Gastrocnemius medialis (tissue), 4 donors: ENCODE results near the gene PACSIN2. TPM values are rescaled to one million over a fixed set of nuclear protein-coding genes. Genes with fewer than 3 reads are reported as not detected.
A peak's percentile ranks its signal among the peaks of the same experiment; 100 is the strongest.

Experiments used
- ATAC-seq, 2 donors: fragments of 150-250 bp; one replicate each; pipeline ENCODE4 v1.9.1; 2016
- DNase-seq, 2 donors: peaks; one replicate each; pipeline ENCODE4 v3.0.0-alpha.2; 2019
- H3K27ac ChIP-seq, 4 donors: fragments of 200-600 bp; sonication (generic); 1 replicate in 1 of 4; 2 replicates in 3 of 4; pipeline ENCODE4 v1.5.1; 2016 to 2018; ENCODE audit warnings: mild to moderate bottlenecking in 2 of 4, moderate library complexity in 1 of 4
- H3K27me3 ChIP-seq, 3 donors: fragments of 200-600 bp; sonication (generic) in 2 of 3; 1 replicate in 1 of 3; 2 replicates in 2 of 3; pipeline versions ENCODE4 v1.5.1 to v1.6.0; 2016 to 2019; ENCODE audit warnings: mild to moderate bottlenecking in 1 of 3, moderate library complexity in 1 of 3
- H3K36me3 ChIP-seq, 2 donors: fragments of 200-600 bp; sonication (generic) in 1 of 2; one replicate each; pipeline ENCODE4 v1.5.1; 2017 to 2018
- H3K4me1 ChIP-seq, 2 donors: fragments of 200-600 bp; sonication (generic) in 1 of 2; one replicate each; pipeline ENCODE4 v1.5.1; 2016 to 2017; ENCODE audit warnings: mild to moderate bottlenecking in 2 of 2
- H3K4me3 ChIP-seq, 4 donors: fragments of 200-600 bp; sonication (generic) in 3 of 4; 1 replicate in 1 of 4; 2 replicates in 3 of 4; pipeline ENCODE4 v1.5.1; 2016 to 2019; ENCODE audit warnings: mild to moderate bottlenecking in 2 of 4
- H3K9me3 ChIP-seq, 3 donors: fragments of 200-600 bp; sonication (generic) in 2 of 3; 1 replicate in 1 of 3; 2 replicates in 2 of 3; pipeline ENCODE4 v1.5.1; 2016 to 2019
- POLR2A ChIP-seq, 2 donors: fragments of 450-650 bp; IDR thresholded peaks; one replicate each; pipeline ENCODE4 v1.6.1; 2017; ENCODE audit warnings: antibody characterized with exemption in 2 of 2, mild to moderate bottlenecking in 2 of 2, moderate library complexity in 2 of 2
- in situ Hi-C, 4 donors: fragments of 200-750 bp; cut with MboI; loops; one replicate each; pipeline versions ENCODE4 v1.15.0 to v1.8.0; 2017; ENCODE audit warnings: low sequenced_read_pairs in 4 of 4
- intact Hi-C: fragments of 100-400 bp; cut with DNase I; formaldehyde crosslinking; loops from one replicate; pipeline ENCODE4 v1.15.1; 2023; ENCODE audit warnings: low total_unique reads
- total RNA-seq, 4 donors: library from RNA; depleted of rRNA; stranded (reverse); fragments of >200 nt; gene quantifications; one replicate each; pipeline versions ENCODE4 v1.1.0 to v1.2.3, GENCODE V29; 2016
- TF ChIP-seq, protein P1 (sequence below), 5 experiments: fragments of 450-650 bp in 3 of 5; fragments of 200-600 bp in 2 of 5; sonication (generic) in 2 of 5; IDR thresholded peaks in 4 of 5; conservative IDR thresholded peaks in 1 of 5; 1 replicate in 4 of 5; 2 replicates in 1 of 5; pipeline ENCODE4 v1.5.1; 2016 to 2019; ENCODE audit warnings: antibody characterized with exemption in 5 of 5, mild to moderate bottlenecking in 3 of 5, moderate library complexity in 3 of 5

The PACSIN2 gene
- total RNA-seq, 4 donors from 2014 or later, result 37.3 to 45.9 (median 39.8) TPM

DNA sequence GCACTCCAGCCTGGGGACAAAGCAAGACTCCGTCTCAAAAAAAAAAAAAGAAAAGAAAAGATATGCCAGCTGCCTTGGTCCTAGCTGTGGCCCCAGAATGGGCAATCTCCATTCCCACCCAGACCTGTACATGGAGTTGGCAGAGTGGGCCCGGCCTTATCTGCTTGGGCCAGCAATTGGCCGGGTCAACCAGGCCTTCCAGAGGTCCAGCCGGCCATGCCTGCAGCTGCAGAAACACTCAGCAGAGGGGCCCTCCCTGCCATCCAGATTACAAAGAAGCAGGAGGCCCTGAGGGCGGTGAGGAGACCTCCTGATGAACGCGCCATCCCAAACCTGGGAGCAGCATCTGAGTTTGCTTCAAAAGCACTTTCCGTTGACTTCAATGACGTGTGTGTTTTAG is 131.0 kb downstream of the PACSIN2 start:
- no peaks in the 10 kb centered on the region for H3K27me3 ChIP-seq
- TF ChIP-seq, protein P1, sequence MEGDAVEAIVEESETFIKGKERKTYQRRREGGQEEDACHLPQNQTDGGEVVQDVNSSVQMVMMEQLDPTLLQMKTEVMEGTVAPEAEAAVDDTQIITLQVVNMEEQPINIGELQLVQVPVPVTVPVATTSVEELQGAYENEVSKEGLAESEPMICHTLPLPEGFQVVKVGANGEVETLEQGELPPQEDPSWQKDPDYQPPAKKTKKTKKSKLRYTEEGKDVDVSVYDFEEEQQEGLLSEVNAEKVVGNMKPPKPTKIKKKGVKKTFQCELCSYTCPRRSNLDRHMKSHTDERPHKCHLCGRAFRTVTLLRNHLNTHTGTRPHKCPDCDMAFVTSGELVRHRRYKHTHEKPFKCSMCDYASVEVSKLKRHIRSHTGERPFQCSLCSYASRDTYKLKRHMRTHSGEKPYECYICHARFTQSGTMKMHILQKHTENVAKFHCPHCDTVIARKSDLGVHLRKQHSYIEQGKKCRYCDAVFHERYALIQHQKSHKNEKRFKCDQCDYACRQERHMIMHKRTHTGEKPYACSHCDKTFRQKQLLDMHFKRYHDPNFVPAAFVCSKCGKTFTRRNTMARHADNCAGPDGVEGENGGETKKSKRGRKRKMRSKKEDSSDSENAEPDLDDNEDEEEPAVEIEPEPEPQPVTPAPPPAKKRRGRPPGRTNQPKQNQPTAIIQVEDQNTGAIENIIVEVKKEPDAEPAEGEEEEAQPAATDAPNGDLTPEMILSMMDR (IDR thresholded peaks at IDR 0.05 in 4 of 5, conservative IDR thresholded peaks at IDR 0.05 in 1 of 5), result no peak
- no peak for TF ChIP-seq POLR2A (IDR thresholded peaks at IDR 0.05)
- H3K4me3 ChIP-seq, result no peak overlapping the region
- no peak for DNase-seq
- H3K27ac ChIP-seq, result peak overlapping the region; percentile 34 to 92 (median 78)
- peaks cover 27 to 44% of the 10 kb centered on the region in 2 donors for H3K4me1 ChIP-seq
- in situ Hi-C loops (no loop called here), intact Hi-C loops (no loop called here)
- H3K9me3 ChIP-seq, result no peaks in the 10 kb centered on the region
- H3K36me3 ChIP-seq, result peaks cover 0 to 35% of the 10 kb centered on the region in 2 donors
- ATAC-seq, result no peak

DNA sequence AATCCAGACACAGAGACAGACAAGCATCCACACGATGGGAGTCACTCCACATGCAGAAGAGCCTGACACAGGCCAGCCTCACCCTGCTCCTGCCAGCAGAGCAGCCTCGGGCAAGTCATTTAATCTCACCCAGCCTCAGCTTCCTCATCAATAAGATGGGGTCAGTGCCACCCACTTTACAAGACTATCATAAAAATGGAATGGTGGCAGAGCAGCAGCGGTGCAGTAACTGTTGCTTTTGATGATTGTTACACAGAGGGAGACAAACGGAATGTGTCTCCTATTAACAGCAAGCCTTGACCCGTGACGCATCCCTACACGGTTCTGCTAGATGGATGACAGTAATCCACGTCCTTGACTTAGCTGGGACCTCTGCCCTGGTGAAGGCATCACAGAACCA is 131.8 kb downstream of the PACSIN2 start:
- H3K4me3 ChIP-seq, result no peak overlapping the region
- H3K27ac ChIP-seq, result peak overlapping the region; percentile 78 to 92 (median 84)
- no peaks in the 10 kb centered on the region for H3K9me3 ChIP-seq
- in situ Hi-C loops, result no loop called here
- H3K27me3 ChIP-seq, result no peaks in the 10 kb centered on the region
- no peak for DNase-seq
- ATAC-seq, result no peak
- intact Hi-C loops, result no loop called here
- TF ChIP-seq, protein P1 (IDR thresholded peaks at IDR 0.05 in 4 of 5, conservative IDR thresholded peaks at IDR 0.05 in 1 of 5), result no peak
- TF ChIP-seq POLR2A (IDR thresholded peaks at IDR 0.05), result no peak
- peaks cover 27 to 53% of the 10 kb centered on the region in 2 donors for H3K4me1 ChIP-seq
- H3K36me3 ChIP-seq, result peaks cover 0 to 35% of the 10 kb centered on the region in 2 donors

DNA sequence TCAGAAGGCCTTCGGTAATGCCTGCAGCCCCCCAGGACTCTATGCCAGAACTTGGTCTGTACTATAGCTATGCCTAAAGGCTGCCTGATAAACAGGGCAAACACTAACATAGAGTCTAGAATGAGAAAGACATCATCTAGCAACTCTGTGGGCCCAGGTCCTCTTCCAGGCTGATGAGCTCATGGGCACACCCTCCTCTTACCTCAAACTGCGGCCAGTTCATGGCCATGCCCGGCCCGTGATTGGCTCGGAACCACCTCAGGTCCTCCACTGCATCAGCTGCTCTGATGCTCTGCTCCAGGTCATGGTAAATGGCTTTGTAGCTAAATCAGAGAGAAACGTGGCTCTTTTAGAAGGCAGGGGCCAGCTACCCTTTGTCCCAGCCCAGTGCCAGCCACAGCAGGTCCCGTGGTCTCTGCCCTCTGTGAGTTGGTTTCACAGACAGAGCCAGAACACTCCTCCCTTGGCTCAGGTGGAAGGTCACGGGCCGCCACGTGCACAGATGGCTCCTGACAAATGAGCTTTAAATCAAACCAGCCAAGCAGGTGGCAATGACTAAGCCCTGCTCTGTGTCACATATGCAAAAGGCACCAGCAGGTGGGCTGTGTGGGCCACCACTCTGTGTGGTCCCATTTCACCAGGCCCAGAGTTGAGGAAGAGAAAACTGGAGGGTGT is 132.8 kb downstream of the PACSIN2 start:
- peaks cover 0 to 36% of the 10 kb centered on the region in 2 donors for H3K36me3 ChIP-seq
- peak overlapping the region; percentile 78 to 92 (median 84) for H3K27ac ChIP-seq
- TF ChIP-seq POLR2A (IDR thresholded peaks at IDR 0.05), result peak; percentile 69 to 83
- TF ChIP-seq, protein P1 (IDR thresholded peaks at IDR 0.05 in 4 of 5, conservative IDR thresholded peaks at IDR 0.05 in 1 of 5), result peak in 2 of 5 experiments; percentile 13 to 34
- no peaks in the 10 kb centered on the region for H3K9me3 ChIP-seq
- H3K27me3 ChIP-seq, result no peaks in the 10 kb centered on the region
- H3K4me3 ChIP-seq, result peak overlapping the region in 3 of 4 donors; percentile 7 to 21 (median 10)
- in situ Hi-C loops, result no loop called here
- peak; percentile 86 to 90 for ATAC-seq
- DNase-seq, result peak; percentile 89 to 96
- intact Hi-C loops, result loop anchor here (1.0 kb wide), 2 partner anchors 10 to 19 kb away; no protein-coding TSS in a partner anchor
- peaks cover 27 to 61% of the 10 kb centered on the region in 2 donors for H3K4me1 ChIP-seq

DNA sequence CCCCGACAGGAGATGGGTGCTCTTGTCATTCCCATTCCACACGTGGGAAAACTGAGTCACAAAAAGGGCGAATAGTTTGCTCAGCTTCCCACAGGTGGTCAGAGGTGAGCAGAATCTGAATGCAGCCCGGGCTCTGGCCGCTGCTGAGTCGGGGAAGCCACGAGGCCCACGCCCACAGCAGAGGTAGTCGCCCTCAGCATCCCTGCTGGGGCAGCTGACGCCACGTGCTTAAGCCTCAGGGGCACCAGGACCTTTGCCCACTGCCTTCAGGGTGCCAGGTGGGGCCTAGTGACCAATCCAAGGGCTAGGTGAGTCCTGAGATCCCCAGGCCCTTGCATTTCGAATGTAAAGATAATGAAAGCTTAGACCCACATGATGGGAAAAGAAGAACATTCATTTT is 133.7 kb downstream of the PACSIN2 start:
- intact Hi-C loops, result no loop called here
- Histone ChIP-seq H3K27me3 (no peaks in the 10 kb centered on the region), H3K27ac (peak overlapping the region; percentile 78 to 92 (median 84)), H3K9me3 (no peaks in the 10 kb centered on the region), H3K4me3 (peak overlapping the region in 1 of 4 donors; percentile 21), H3K4me1 (peaks cover 27 to 61% of the 10 kb centered on the region in 2 donors), H3K36me3 (peaks cover 0 to 38% of the 10 kb centered on the region in 2 donors)
- no peak for TF ChIP-seq POLR2A (IDR thresholded peaks at IDR 0.05)
- TF ChIP-seq, protein P1 (IDR thresholded peaks at IDR 0.05 in 4 of 5, conservative IDR thresholded peaks at IDR 0.05 in 1 of 5), result no peak
- in situ Hi-C loops, result no loop called here
- DNase-seq (no peak), ATAC-seq (no peak)
